ENCODE results near the gene PARD6A. TPM values are rescaled to one million over a fixed set of nuclear protein-coding genes. Genes with fewer than 3 reads are reported as not detected.

PARD6A gene
- total and polyA plus RNA-seq, 2 experiments from 2014 or later: 1.1 to 1.8 TPM

- no peak overlapping the region for H3K27ac ChIP-seq
- WGBS (ENCODE audit: low lambda C conversion rate, missing lambda C conversion rate): 83% methylated on average over 5 of the region's 15 CpGs
- H3K9me3 ChIP-seq (ENCODE audit: low read depth): no peaks in the 10 kb centered on the region
- H4K20me1 ChIP-seq (ENCODE audit: insufficient read depth, poor library complexity, severe bottlenecking): no peaks in the 10 kb centered on the region
- TF ChIP-seq EZH2phosphoT487 (IDR thresholded peaks at IDR 0.05; ENCODE audit: low read depth, severe bottlenecking, unreplicated experiment) (no peak), EZH2 (IDR thresholded peaks at IDR 0.05; ENCODE audit: borderline replicate concordance) (no peak)
- TF ChIP-seq, protein P1, sequence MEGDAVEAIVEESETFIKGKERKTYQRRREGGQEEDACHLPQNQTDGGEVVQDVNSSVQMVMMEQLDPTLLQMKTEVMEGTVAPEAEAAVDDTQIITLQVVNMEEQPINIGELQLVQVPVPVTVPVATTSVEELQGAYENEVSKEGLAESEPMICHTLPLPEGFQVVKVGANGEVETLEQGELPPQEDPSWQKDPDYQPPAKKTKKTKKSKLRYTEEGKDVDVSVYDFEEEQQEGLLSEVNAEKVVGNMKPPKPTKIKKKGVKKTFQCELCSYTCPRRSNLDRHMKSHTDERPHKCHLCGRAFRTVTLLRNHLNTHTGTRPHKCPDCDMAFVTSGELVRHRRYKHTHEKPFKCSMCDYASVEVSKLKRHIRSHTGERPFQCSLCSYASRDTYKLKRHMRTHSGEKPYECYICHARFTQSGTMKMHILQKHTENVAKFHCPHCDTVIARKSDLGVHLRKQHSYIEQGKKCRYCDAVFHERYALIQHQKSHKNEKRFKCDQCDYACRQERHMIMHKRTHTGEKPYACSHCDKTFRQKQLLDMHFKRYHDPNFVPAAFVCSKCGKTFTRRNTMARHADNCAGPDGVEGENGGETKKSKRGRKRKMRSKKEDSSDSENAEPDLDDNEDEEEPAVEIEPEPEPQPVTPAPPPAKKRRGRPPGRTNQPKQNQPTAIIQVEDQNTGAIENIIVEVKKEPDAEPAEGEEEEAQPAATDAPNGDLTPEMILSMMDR (IDR thresholded peaks at IDR 0.05; ENCODE audit: poor library complexity): no peak
- H3K79me2 ChIP-seq: no peaks in the 10 kb centered on the region
- no peak overlapping the region for H3K4me2 ChIP-seq
- H3K9me2 ChIP-seq (replicated peaks; ENCODE audit: insufficient read depth): no peaks in the 10 kb centered on the region
- no peak overlapping the region for H2AFZ ChIP-seq
- peaks cover 6% of the 10 kb centered on the region for H3K4me1 ChIP-seq (ENCODE audit: insufficient read depth)
- no peak for DNase-seq (ENCODE audit: low spot score)
- peaks cover 33% of the 10 kb centered on the region for H3K27me3 ChIP-seq
- H3K4me3 ChIP-seq: no peak overlapping the region
- H3K36me3 ChIP-seq (replicated peaks; ENCODE audit: insufficient read depth, low read depth): no peaks in the 10 kb centered on the region
Observed at GRCh38 chr16:67647111-67647651, 13.6 kb upstream of the PARD6A start.

- WGBS (ENCODE audit: low lambda C conversion rate, missing lambda C conversion rate): 90% methylated on average over 9 of the region's 13 CpGs
- H3K4me2 ChIP-seq: no peak overlapping the region
Observed at GRCh38 chr16:67647681-67648080, 13.1 kb upstream of the PARD6A start.

GRCh38 chr16:67648088-67648763 lies 12.5 kb upstream of the PARD6A start:
- Histone ChIP-seq H3K4me1 (ENCODE audit: insufficient read depth) (peaks cover 1% of the 10 kb centered on the region), H3K27ac (no peak overlapping the region), H3K9me3 (ENCODE audit: low read depth) (no peaks in the 10 kb centered on the region), H4K20me1 (ENCODE audit: insufficient read depth, poor library complexity, severe bottlenecking) (no peaks in the 10 kb centered on the region), H3K4me3 (no peak overlapping the region), H3K27me3 (peaks cover 37% of the 10 kb centered on the region), H2AFZ (no peak overlapping the region), H3K36me3 (replicated peaks; ENCODE audit: insufficient read depth, low read depth) (no peaks in the 10 kb centered on the region), H3K4me2 (no peak overlapping the region), H3K79me2 (no peaks in the 10 kb centered on the region), H3K9me2 (replicated peaks; ENCODE audit: insufficient read depth) (no peaks in the 10 kb centered on the region)
- TF ChIP-seq EZH2 (IDR thresholded peaks at IDR 0.05; ENCODE audit: borderline replicate concordance) (no peak), EZH2phosphoT487 (IDR thresholded peaks at IDR 0.05; ENCODE audit: low read depth, severe bottlenecking, unreplicated experiment) (no peak)
- TF ChIP-seq, protein P1 (IDR thresholded peaks at IDR 0.05; ENCODE audit: poor library complexity): no peak
- no peak for DNase-seq (ENCODE audit: low spot score)
- 85% methylated on average over 27 of the region's 65 CpGs for WGBS (ENCODE audit: low lambda C conversion rate, missing lambda C conversion rate)

More at GRCh38 chr16:67647681-67648080, 13.1 kb upstream of the PARD6A start:
- Histone ChIP-seq H3K9me3 (ENCODE audit: low read depth) (no peaks in the 10 kb centered on the region), H3K4me1 (ENCODE audit: insufficient read depth) (peaks cover under 1% of the 10 kb centered on the region), H2AFZ (no peak overlapping the region), H3K36me3 (replicated peaks; ENCODE audit: insufficient read depth, low read depth) (no peaks in the 10 kb centered on the region), H3K27me3 (peaks cover 36% of the 10 kb centered on the region), H3K9me2 (replicated peaks; ENCODE audit: insufficient read depth) (no peaks in the 10 kb centered on the region), H3K79me2 (no peaks in the 10 kb centered on the region), H3K4me3 (no peak overlapping the region), H3K27ac (no peak overlapping the region), H4K20me1 (ENCODE audit: insufficient read depth, poor library complexity, severe bottlenecking) (no peaks in the 10 kb centered on the region)
- TF ChIP-seq, protein P1 (IDR thresholded peaks at IDR 0.05; ENCODE audit: poor library complexity): no peak
- TF ChIP-seq EZH2 (IDR thresholded peaks at IDR 0.05; ENCODE audit: borderline replicate concordance): no peak
- TF ChIP-seq EZH2phosphoT487 (IDR thresholded peaks at IDR 0.05; ENCODE audit: low read depth, severe bottlenecking, unreplicated experiment): no peak
- DNase-seq (ENCODE audit: low spot score): no peak
